K562 (cell line): ENCODE results near the gene GNAZ. TPM values are rescaled to one million over a fixed set of nuclear protein-coding genes. Genes with fewer than 3 reads are reported as not detected.
A peak's percentile ranks its signal among the peaks of the same experiment; 100 is the strongest.

Experiments used
- ATAC-seq: fragments of 200-7000 bp; cut with Tn5 transposase; 3 replicates; pipeline ENCODE4 v1.9.1; 2020; ENCODE audit warnings: moderate library complexity
- BruUV-seq: library from RNA; stranded (reverse); fragments of 400-500 nt; replicated peaks from 2 replicates; lab custom pipeline; 2021; lab: Mats Ljungman, UMichigan
- CTCF ChIA-PET: fragments of 300-600 bp; formaldehyde crosslinking; extraction: SDS; loops from one replicate; lab custom pipeline; 2021; ENCODE audit warnings: low intra/inter-chr PET ratio; lab: Yijun Ruan, JAX
- POLR2A ChIA-PET: fragments of 300-600, 350-650 bp; sonication (Branson Sonifier 250); formaldehyde crosslinking; extraction: SDS; loops from one replicate; lab custom pipeline; 2021; ENCODE audit warnings: antibody characterized with exemption, inconsistent platforms; lab: Yijun Ruan, JAX
- DNase-seq, 4 experiments: peaks; one replicate each; pipeline versions ENCODE4 v3.0.0 to v3.0.0-alpha.2; 2011 to 2018; ENCODE audit warnings: low spot score in 3 of 4, mixed read lengths in 3 of 4; ENCODE audit errors: extremely low read depth in 1 of 4
- FAIRE-seq: peaks from 2 replicates; lab custom pipeline; 2011; peaks lifted over from hg19 to GRCh38; lab: Jason Lieb, UNC
- H2AFZ ChIP-seq: 2 replicates; pipeline ENCODE4 v1.6.0; 2011; ENCODE audit warnings: low read depth, low read length, control low read depth, inconsistent platforms
- H3K27ac ChIP-seq: fragments of 200-600 bp; 3 replicates; pipeline ENCODE4 v1.8.0; 2011; ENCODE audit warnings: low read depth, mild to moderate bottlenecking, control low read depth, inconsistent platforms, low read length, moderate library complexity, mixed read lengths; ENCODE audit errors: extremely low read depth
- H3K27me3 ChIP-seq, 2 experiments: fragments of 300-600 bp in 1 of 2; 2 replicates in 1 of 2; 3 replicates in 1 of 2; pipeline versions ENCODE4 v1.6.0 to v1.8.0; 2011; ENCODE audit warnings: inconsistent platforms in 2 of 2, low read length in 2 of 2, mild to moderate bottlenecking in 1 of 2, mixed read lengths in 1 of 2, moderate library complexity in 1 of 2; ENCODE audit not compliant: control insufficient read depth in 2 of 2, insufficient read depth in 2 of 2
- H3K36me3 ChIP-seq: fragments of 300-600 bp; 3 replicates; pipeline ENCODE4 v1.8.0; 2011; ENCODE audit warnings: mild to moderate bottlenecking, low read length, inconsistent platforms; ENCODE audit not compliant: control insufficient read depth, insufficient read depth
- H3K4me1 ChIP-seq, 2 experiments: fragments of 200-600 bp in 1 of 2; replicated peaks in 1 of 2; 2 replicates in 1 of 2; 3 replicates in 1 of 2; pipeline versions ENCODE4 v1.5.1 to v1.8.0; 2011; ENCODE audit warnings: inconsistent platforms in 2 of 2, low read length in 2 of 2, mild to moderate bottlenecking in 1 of 2, mixed read lengths in 1 of 2, moderate library complexity in 1 of 2; ENCODE audit not compliant: control insufficient read depth in 2 of 2, insufficient read depth in 2 of 2
- H3K4me2 ChIP-seq: 2 replicates; pipeline ENCODE4 v1.6.1; 2011; ENCODE audit warnings: low read length, control low read depth, inconsistent platforms, mixed read lengths; ENCODE audit not compliant: insufficient read depth
- H3K4me3 ChIP-seq: fragments of 200-600 bp; sonication (generic), shearing (Covaris generic); 2 replicates; pipeline ENCODE4 v1.5.1; 2016; ENCODE audit warnings: control low read depth, inconsistent platforms
- H3K79me2 ChIP-seq: fragments of 200-600 bp; 3 replicates; pipeline ENCODE4 v1.8.0; 2011; ENCODE audit warnings: low read length, inconsistent platforms; ENCODE audit not compliant: control insufficient read depth, insufficient read depth
- H3K9ac ChIP-seq, 2 experiments: 2 replicates each; pipeline versions ENCODE4 v1.6.0 to v1.6.1; 2011; ENCODE audit warnings: low read depth in 2 of 2, low read length in 2 of 2, control low read depth in 1 of 2, inconsistent platforms in 1 of 2, mild to moderate bottlenecking in 1 of 2, mixed read lengths in 1 of 2; ENCODE audit not compliant: insufficient read depth in 1 of 2
- H3K9me1 ChIP-seq: one replicate; pipeline ENCODE4 v1.6.0; 2011; ENCODE audit warnings: inconsistent platforms, mild to moderate bottlenecking, low read length, moderate library complexity; ENCODE audit not compliant: control insufficient read depth, insufficient read depth
- H3K9me3 ChIP-seq: replicated peaks from 2 replicates; pipeline ENCODE4 v1.5.1; 2011; ENCODE audit warnings: low read depth, low read length, inconsistent platforms; ENCODE audit not compliant: control insufficient read depth, insufficient read depth
- H4K20me1 ChIP-seq: replicated peaks from 2 replicates; pipeline ENCODE4 v1.6.1; 2011; ENCODE audit warnings: low read length, inconsistent platforms, mixed read lengths; ENCODE audit not compliant: control insufficient read depth, insufficient read depth
- CHCHD3 ChIP-seq: fragments of 250-450 bp; sonication (Bioruptor Pico); IDR thresholded peaks from 2 replicates; pipeline ENCODE4 v2.1.2; 2022; ENCODE audit warnings: mild to moderate bottlenecking
- CLOCK ChIP-seq: fragments of 250-450 bp; sonication (Bioruptor Pico); IDR thresholded peaks from 2 replicates; pipeline ENCODE4 v1.4.0; 2020; ENCODE audit warnings: mild to moderate bottlenecking, moderate library complexity, borderline replicate concordance
- ETS2 ChIP-seq: IDR thresholded peaks from 2 replicates; pipeline ENCODE4 v1.6.1; 2016; ENCODE audit warnings: borderline replicate concordance, missing genetic modification characterization, mild to moderate bottlenecking, moderate library complexity, missing compliant biosample characterization; ENCODE audit not compliant: poor library complexity, severe bottlenecking
- MEIS2 ChIP-seq: fragments of 450-650 bp; IDR thresholded peaks from 2 replicates; pipeline ENCODE4 v1.6.1; 2014; ENCODE audit warnings: mild to moderate bottlenecking; ENCODE audit not compliant: partially characterized antibody
- MYNN ChIP-seq, 2 experiments: sonication (generic); formaldehyde crosslinking in 1 of 2; IDR thresholded peaks; 2 replicates each; pipeline versions ENCODE4 v1.5.0 to v1.6.1; 2016 to 2020; ENCODE audit warnings: antibody characterized with exemption in 1 of 2, missing genetic modification reagents in 1 of 2
- NCOA6 ChIP-seq: fragments of 450-650 bp; IDR thresholded peaks from 2 replicates; pipeline ENCODE4 v1.6.1; 2017; ENCODE audit warnings: mild to moderate bottlenecking
- NEUROD1 ChIP-seq: fragments of 150-350 bp; IDR thresholded peaks from 2 replicates; pipeline ENCODE4 v1.6.1; 2014; ENCODE audit warnings: borderline replicate concordance, low read length, low read depth; ENCODE audit not compliant: partially characterized antibody
- PPARD ChIP-seq: fragments of 250-450 bp; sonication (Bioruptor Pico); IDR thresholded peaks from 2 replicates; pipeline ENCODE4 v1.8.0; 2022; ENCODE audit warnings: inconsistent platforms, mild to moderate bottlenecking, moderate library complexity
- SNAPC5 ChIP-seq: fragments of 250-450 bp; sonication (Bioruptor Pico); IDR thresholded peaks from 2 replicates; pipeline ENCODE4 v1.8.0; 2021; ENCODE audit warnings: moderate library complexity, mild to moderate bottlenecking, inconsistent platforms
- SPI1 ChIP-seq: IDR thresholded peaks from 2 replicates; pipeline ENCODE4 v1.6.1; 2011; ENCODE audit warnings: low read depth, low read length, control low read depth, borderline replicate concordance
- ZNF232 ChIP-seq: sonication (generic); formaldehyde crosslinking; IDR thresholded peaks from 2 replicates; pipeline ENCODE4 v1.8.0; 2022; ENCODE audit warnings: mild to moderate bottlenecking, missing genetic modification reagents
- ZNF518B ChIP-seq: fragments of 250-450 bp; sonication (Bioruptor Pico); IDR thresholded peaks from 2 replicates; pipeline ENCODE4 v1.5.0; 2021; ENCODE audit warnings: mild to moderate bottlenecking, moderate library complexity
- ZSCAN29 ChIP-seq: fragments of 450-650 bp; IDR thresholded peaks from 2 replicates; pipeline ENCODE4 v1.6.1; 2017
- ZSCAN32 ChIP-seq: fragments of 450-650 bp; formaldehyde crosslinking; IDR thresholded peaks from 2 replicates; pipeline ENCODE4 v1.4.0; 2020; ENCODE audit warnings: mild to moderate bottlenecking, moderate library complexity
- WGBS: fragments of 100-300 bp; shearing (Covaris generic); methylation state at CpG from one replicate; pipeline ENCODE4 v1.1.6; 2016; ENCODE audit warnings: low coverage, mixed read lengths; ENCODE audit not compliant: insufficient coverage; ENCODE audit errors: missing lambda C conversion rate; 5-methylcytosine and 5-hydroxymethylcytosine counted together
- in situ Hi-C: fragments of 300-500 bp; cut with MboI; formaldehyde crosslinking; loops from 4 replicates; pipeline ENCODE4 v1.15.0; 2018; ENCODE audit warnings: inconsistent platforms, mixed read lengths
- intact Hi-C: fragments of 100-400 bp; cut with micrococcal nuclease; formaldehyde crosslinking; loops from 2 replicates; pipeline ENCODE4 v1.14.2; 2022
- polyA plus RNA-seq, 8 experiments: library from polyadenylated mRNA; depleted of rRNA in 4 of 8; stranded (reverse) in 5 of 8; unstranded in 3 of 8; fragments of >200 nt; fragmentation: Nextera tagmentation in 2 of 8; fragmentation: Illumina TruSeq in 1 of 8; extraction: Ambion mirVana in 2 of 8; extraction: Trizol in 1 of 8; gene quantifications; 2 replicates each; pipeline versions ENCODE4 v1.2.1 to v1.2.3, GENCODE V29; 2011 to 2014; ENCODE audit warnings: inconsistent platforms in 1 of 8, missing spikeins in 1 of 8
- total RNA-seq, 7 experiments: library from RNA; depleted of rRNA in 6 of 7; stranded (reverse); fragments of >200 nt in 6 of 7; fragmentation: Illumina TruSeq in 2 of 7; extraction: Trizol in 2 of 7; gene quantifications; 2 replicates each; pipeline versions ENCODE4 v1.2.1 to v1.2.3, GENCODE V29; 2011 to 2021; ENCODE audit warnings: low replicate concordance in 1 of 7

The GNAZ gene
- total and polyA plus RNA-seq, 9 of the 15 experiments (the other 6 are each of a cell fraction or from before 2014, with no cell fraction given), result 0.04 to 0.22 (median 0.13) TPM; not detected in 3

- Histone ChIP-seq H3K9me3 (no peaks in the 10 kb centered on the region; the same call in 1 of the 2 replicates), H3K4me1 (peaks cover 14 to 41% of the 10 kb centered on the region in 2 experiments; a peak in 4 of 5 replicates), H2AFZ (no peak overlapping the region), H4K20me1 (peaks cover 94% of the 10 kb centered on the region), H3K79me2 (no peaks in the 10 kb centered on the region), H3K9me1 (peaks cover 47% of the 10 kb centered on the region), H3K4me2 (no peak overlapping the region), H3K36me3 (no peaks in the 10 kb centered on the region), H3K27me3 (peaks cover 65 to 93% of the 10 kb centered on the region in 2 experiments), H3K27ac (no peak overlapping the region), H3K9ac (no peak overlapping the region), H3K4me3 (no peak overlapping the region)
- ChIA-PET CTCF (interaction anchor here (0.6 kb wide), 2 partner anchors 14 to 732 kb away, joined by 3 read pairs; no protein-coding TSS in a partner anchor), POLR2A (interaction anchor here (0.9 to 19.9 kb wide), 2 partner anchors 24 to 57 kb away, joined by 4 to 414 read pairs; no protein-coding TSS in a partner anchor)
- in situ Hi-C loops (no loop called here), intact Hi-C loops (no loop called here)
- no peak for ATAC-seq
- peak in 2 of 4 experiments; percentile 54 to 55 for DNase-seq
- no peak for FAIRE-seq
- WGBS, result 2% methylated on average over 2 of the region's 2 CpGs
- no TSS peak for BruUV-seq
- TF ChIP-seq MYNN (IDR thresholded peaks at IDR 0.05) (no peak), MYNN (CRISPR knock-in tag; IDR thresholded peaks at IDR 0.05) (no peak), ZNF232 (no peak), NCOA6 (no peak), NEUROD1 (no peak), MEIS2 (no peak), ZNF518B (CRISPR knock-in tag) (no peak), ZSCAN29 (no peak), SNAPC5 (CRISPR knock-in tag) (no peak), ETS2 (tag) (no peak), ZSCAN32 (CRISPR knock-in tag) (no peak), CHCHD3 (no peak), SPI1 (peak; percentile 38; the same call in 1 of the 2 replicates), PPARD (no peak), CLOCK (CRISPR knock-in tag) (no peak)
These were observed 21.4 kb downstream of the GNAZ start for GRCh38 chr22:23091760-23092159.
